NB4 (cell line): ENCODE measurements around the gene AMBRA1.

ENCODE experiments used
- CTCF ChIP-seq: IDR thresholded peaks from one replicate; pipeline ENCODE4 v1.5.1; 2012; ENCODE audit warnings: low read depth, low read length
- MYC ChIP-seq: IDR thresholded peaks from 2 replicates; pipeline ENCODE4 v1.6.1; 2011; ENCODE audit warnings: low read depth, low read length
- POLR2A ChIP-seq: IDR thresholded peaks from 2 replicates; pipeline ENCODE4 v1.6.1; 2011; ENCODE audit warnings: mild to moderate bottlenecking; ENCODE audit not compliant: insufficient read length; ENCODE audit errors: extremely low read depth

- TF ChIP-seq POLR2A (no peak), CTCF (no peak), MYC (peak; percentile 16; the same call in 1 of the 2 replicates)
Observed at GRCh38 chr11:46618837-46619236, 25.0 kb upstream of the AMBRA1 start.
